ENCODE data around the gene SORD.
"Not testable (repeated sequence)": the region's sequence is repeated elsewhere in the genome, so short reads cannot be mapped to it uniquely, and the experiment has no call there.

The SORD gene

GRCh38 chr15:45104170-45104569 is 81.2 kb downstream of the SORD start:
- not testable (repeated sequence) for H3K9me3 ChIP-seq (replicated peaks; ENCODE audit: low read length); H3K4me3 ChIP-seq (ENCODE audit: low read length); H3K4me2 ChIP-seq (ENCODE audit: low read length); H3K36me3 ChIP-seq (ENCODE audit: insufficient read depth, low read length); H3K4me1 ChIP-seq (ENCODE audit: control insufficient read depth, insufficient read depth, low read length); H3K9ac ChIP-seq (ENCODE audit: low read depth, low read length)
- peaks cover 64% of the 10 kb centered on the region for H3K27me3 ChIP-seq (ENCODE audit: control insufficient read depth, insufficient read depth, low read length)

- H3K4me1 ChIP-seq (ENCODE audit: control insufficient read depth, insufficient read depth, low read length), result no peaks in the 10 kb centered on the region
- no peak overlapping the region for H3K4me3 ChIP-seq (ENCODE audit: low read length)
- no peak overlapping the region for H3K9ac ChIP-seq (ENCODE audit: low read depth, low read length)
- H3K9me3 ChIP-seq (replicated peaks; ENCODE audit: low read length), result no peaks in the 10 kb centered on the region
- peaks cover 68% of the 10 kb centered on the region for H3K27me3 ChIP-seq (ENCODE audit: control insufficient read depth, insufficient read depth, low read length)
- no peaks in the 10 kb centered on the region for H3K36me3 ChIP-seq (ENCODE audit: insufficient read depth, low read length)
- H3K4me2 ChIP-seq (ENCODE audit: low read length), result no peak overlapping the region
Observed at GRCh38 chr15:45105586-45105985, 82.6 kb downstream of the SORD start.

GRCh38 chr15:45106002-45106790 is 83.2 kb downstream of the SORD start:
- H3K4me3 ChIP-seq (ENCODE audit: low read length), result no peak overlapping the region
- H3K36me3 ChIP-seq (ENCODE audit: insufficient read depth, low read length), result no peaks in the 10 kb centered on the region
- H3K4me2 ChIP-seq (ENCODE audit: low read length), result no peak overlapping the region
- no peak overlapping the region for H3K9ac ChIP-seq (ENCODE audit: low read depth, low read length)
- H3K27me3 ChIP-seq (ENCODE audit: control insufficient read depth, insufficient read depth, low read length), result peaks cover 63% of the 10 kb centered on the region
- no peaks in the 10 kb centered on the region for H3K9me3 ChIP-seq (replicated peaks; ENCODE audit: low read length)
- no peaks in the 10 kb centered on the region for H3K4me1 ChIP-seq (ENCODE audit: control insufficient read depth, insufficient read depth, low read length)

GRCh38 chr15:45107941-45108630 is 85.1 kb downstream of the SORD start:
- H3K36me3 ChIP-seq (ENCODE audit: insufficient read depth, low read length), result no peaks in the 10 kb centered on the region
- peaks cover 73% of the 10 kb centered on the region for H3K27me3 ChIP-seq (ENCODE audit: control insufficient read depth, insufficient read depth, low read length)
- H3K9me3 ChIP-seq (replicated peaks; ENCODE audit: low read length), result no peaks in the 10 kb centered on the region
- no peaks in the 10 kb centered on the region for H3K4me1 ChIP-seq (ENCODE audit: control insufficient read depth, insufficient read depth, low read length)
- no peak overlapping the region for H3K4me3 ChIP-seq (ENCODE audit: low read length)
- H3K4me2 ChIP-seq (ENCODE audit: low read length), result no peak overlapping the region
- no peak overlapping the region for H3K9ac ChIP-seq (ENCODE audit: low read depth, low read length)

- Histone ChIP-seq H3K36me3 (ENCODE audit: insufficient read depth, low read length) (no peaks in the 10 kb centered on the region), H3K9me3 (replicated peaks; ENCODE audit: low read length) (no peaks in the 10 kb centered on the region), H3K9ac (ENCODE audit: low read depth, low read length) (no peak overlapping the region), H3K27me3 (ENCODE audit: control insufficient read depth, insufficient read depth, low read length) (peaks cover 85% of the 10 kb centered on the region), H3K4me1 (ENCODE audit: control insufficient read depth, insufficient read depth, low read length) (no peaks in the 10 kb centered on the region), H3K4me3 (ENCODE audit: low read length) (no peak overlapping the region), H3K4me2 (ENCODE audit: low read length) (no peak overlapping the region)
Observed at GRCh38 chr15:45110256-45110820, 87.3 kb downstream of the SORD start.

GRCh38 chr15:45111390-45112142 is 88.6 kb downstream of the SORD start:
- Histone ChIP-seq H3K4me3 (ENCODE audit: low read length) (no peak overlapping the region), H3K9me3 (replicated peaks; ENCODE audit: low read length) (no peaks in the 10 kb centered on the region), H3K9ac (ENCODE audit: low read depth, low read length) (no peak overlapping the region), H3K27me3 (ENCODE audit: control insufficient read depth, insufficient read depth, low read length) (peaks cover 85% of the 10 kb centered on the region), H3K4me1 (ENCODE audit: control insufficient read depth, insufficient read depth, low read length) (no peaks in the 10 kb centered on the region), H3K36me3 (ENCODE audit: insufficient read depth, low read length) (no peaks in the 10 kb centered on the region), H3K4me2 (ENCODE audit: low read length) (no peak overlapping the region)

- Histone ChIP-seq H3K9ac (ENCODE audit: low read depth, low read length) (no peak overlapping the region), H3K4me3 (ENCODE audit: low read length) (no peak overlapping the region)
Observed at GRCh38 chr15:45112143-45112590, 89.2 kb downstream of the SORD start.

GRCh38 chr15:45112591-45113379 is 89.8 kb downstream of the SORD start:
- H3K4me2 ChIP-seq (ENCODE audit: low read length), result no peak overlapping the region
- peaks cover 91% of the 10 kb centered on the region for H3K27me3 ChIP-seq (ENCODE audit: control insufficient read depth, insufficient read depth, low read length)
- no peak overlapping the region for H3K4me3 ChIP-seq (ENCODE audit: low read length)
- no peaks in the 10 kb centered on the region for H3K4me1 ChIP-seq (ENCODE audit: control insufficient read depth, insufficient read depth, low read length)
- H3K9me3 ChIP-seq (replicated peaks; ENCODE audit: low read length), result no peaks in the 10 kb centered on the region
- H3K9ac ChIP-seq (ENCODE audit: low read depth, low read length), result no peak overlapping the region
- no peaks in the 10 kb centered on the region for H3K36me3 ChIP-seq (ENCODE audit: insufficient read depth, low read length)

More at GRCh38 chr15:45112143-45112590, 89.2 kb downstream of the SORD start:
- Histone ChIP-seq H3K4me1 (ENCODE audit: control insufficient read depth, insufficient read depth, low read length) (no peaks in the 10 kb centered on the region), H3K9me3 (replicated peaks; ENCODE audit: low read length) (no peaks in the 10 kb centered on the region), H3K4me2 (ENCODE audit: low read length) (no peak overlapping the region), H3K36me3 (ENCODE audit: insufficient read depth, low read length) (no peaks in the 10 kb centered on the region), H3K27me3 (ENCODE audit: control insufficient read depth, insufficient read depth, low read length) (peaks cover 85% of the 10 kb centered on the region)

GRCh38 chr15:45113380-45113990 is 90.5 kb downstream of the SORD start:
- H3K4me1 ChIP-seq (ENCODE audit: control insufficient read depth, insufficient read depth, low read length), result no peaks in the 10 kb centered on the region
- no peaks in the 10 kb centered on the region for H3K36me3 ChIP-seq (ENCODE audit: insufficient read depth, low read length)
- no peak overlapping the region for H3K9ac ChIP-seq (ENCODE audit: low read depth, low read length)
- no peak overlapping the region for H3K4me3 ChIP-seq (ENCODE audit: low read length)
- H3K27me3 ChIP-seq (ENCODE audit: control insufficient read depth, insufficient read depth, low read length), result peaks cover 87% of the 10 kb centered on the region
- H3K9me3 ChIP-seq (replicated peaks; ENCODE audit: low read length), result no peaks in the 10 kb centered on the region
- no peak overlapping the region for H3K4me2 ChIP-seq (ENCODE audit: low read length)

GRCh38 chr15:45114076-45114750 is 91.2 kb downstream of the SORD start, which contains the start of the genes DUOX2 and DUOXA2:
DUOX2 (minus strand) TSS chr15:45114172; CDS start chr15:45113411, 761 bp downstream.
DUOXA2 (plus strand) TSS chr15:45114326; CDS start chr15:45114606, 280 bp downstream.
- H3K9me3 ChIP-seq (replicated peaks; ENCODE audit: low read length), result no peaks in the 10 kb centered on the region
- no peak within 1 kb of the TSS for H3K9ac ChIP-seq (ENCODE audit: low read depth, low read length)
- no peaks in the 10 kb centered on the region for H3K36me3 ChIP-seq (ENCODE audit: insufficient read depth, low read length)
- H3K4me1 ChIP-seq (ENCODE audit: control insufficient read depth, insufficient read depth, low read length), result no peaks in the 10 kb centered on the region
- H3K4me3 ChIP-seq (ENCODE audit: low read length), result no peak within 1 kb of the TSS
- H3K4me2 ChIP-seq (ENCODE audit: low read length), result peak within 1 kb of the TSS; percentile 20
- peaks cover 81% of the 10 kb centered on the region for H3K27me3 ChIP-seq (ENCODE audit: control insufficient read depth, insufficient read depth, low read length)

Measured in skeletal muscle satellite cell (primary cell).